Renal cortical epithelial cell (primary cell): Measurements from ENCODE around the gene MINDY4. TPM values are rescaled to one million over a fixed set of nuclear protein-coding genes. Genes with fewer than 3 reads are reported as not detected.

Experiments
- DNase-seq: peaks from one replicate; pipeline ENCODE4 v3.0.0-alpha.2; 2011; ENCODE audit warnings: low read depth
- total RNA-seq: library from RNA; depleted of rRNA; stranded (reverse); fragments of >200 nt; gene quantifications from 2 replicates; pipeline ENCODE4 v1.2.3, GENCODE V29; 2014

The MINDY4 gene
- total RNA-seq, 1 donor from 2014 or later = 8.8 TPM

- DNase-seq = no peak
These were observed 106.0 kb downstream of the MINDY4 start for GRCh38 chr7:30877015-30877769.

GRCh38 chr7:30877993-30878392, 106.8 kb downstream of the MINDY4 start:
- no peak for DNase-seq

GRCh38 chr7:30879139-30880124, 108.2 kb downstream of the MINDY4 start:
- no peak for DNase-seq

GRCh38 chr7:30880125-30880720, 109.0 kb downstream of the MINDY4 start:
- peak; percentile 29 for DNase-seq

GRCh38 chr7:30880941-30881340, 109.7 kb downstream of the MINDY4 start:
- no peak for DNase-seq

- no peak for DNase-seq
These were observed 110.2 kb downstream of the MINDY4 start for GRCh38 chr7:30881448-30881847.

- DNase-seq = no peak
These were observed 113.7 kb downstream of the MINDY4 start for GRCh38 chr7:30884881-30885280.

- no peak for DNase-seq
These were observed 115.4 kb downstream of the MINDY4 start for GRCh38 chr7:30886608-30887011.

- DNase-seq = no peak
These were observed 116.3 kb downstream of the MINDY4 start for GRCh38 chr7:30887464-30887872.

GRCh38 chr7:30888747-30889146, 117.5 kb downstream of the MINDY4 start:
- DNase-seq = peak; percentile 86

- no peak for DNase-seq
These were observed 119.0 kb downstream of the MINDY4 start for GRCh38 chr7:30890226-30890625.

- DNase-seq = peak; percentile 28
These were observed 122.1 kb downstream of the MINDY4 start for GRCh38 chr7:30893357-30893756.

- no peak for DNase-seq
These were observed 122.8 kb downstream of the MINDY4 start for GRCh38 chr7:30894009-30894408.

- DNase-seq = no peak
These were observed 123.8 kb downstream of the MINDY4 start for GRCh38 chr7:30894866-30895605.

GRCh38 chr7:30896036-30896435, 124.8 kb downstream of the MINDY4 start:
- peak; percentile 76 for DNase-seq

GRCh38 chr7:30896783-30897637, 125.8 kb downstream of the MINDY4 start:
- DNase-seq = peak; percentile 69

GRCh38 chr7:30897770-30898169, 126.6 kb downstream of the MINDY4 start:
- no peak for DNase-seq

- DNase-seq = no peak
These were observed 127.2 kb downstream of the MINDY4 start for GRCh38 chr7:30898411-30898810.

- no peak for DNase-seq
These were observed 127.8 kb downstream of the MINDY4 start for GRCh38 chr7:30899066-30899465.

- DNase-seq = no peak
These were observed 128.4 kb downstream of the MINDY4 start for GRCh38 chr7:30899630-30900029.

- DNase-seq = no peak
These were observed 128.8 kb downstream of the MINDY4 start for GRCh38 chr7:30900053-30900452.
